ENCODE results near the gene PGAP6. TPM values are rescaled to one million over a fixed set of nuclear protein-coding genes. Genes with fewer than 3 reads are reported as not detected.
A peak's percentile ranks its signal among the peaks of the same experiment; 100 is the strongest.

The PGAP6 gene
- total and polyA plus RNA-seq, 2 of the 8 experiments (the other 6 are each of a cell fraction or from before 2014, with no cell fraction given) = 86.8 to 364 TPM

GRCh38 chr16:322476-323143 lies 59.2 kb downstream of the PGAP6 start:
- Histone ChIP-seq H3K4me1 (replicated peaks in 1 of 4; ENCODE audit: control insufficient read depth in 3 of 4, insufficient read depth in 4 of 4, low read length in 3 of 4) (peaks cover 0 to 21% (median 14%) of the 10 kb centered on the region in 4 experiments; a peak in 6 of 7 replicates), H3K36me3 (ENCODE audit: control insufficient read depth in 2 of 4, insufficient read depth in 4 of 4, low read length in 3 of 4) (no peaks in the 10 kb centered on the region; a peak in 1 of 8 replicates), H3K56ac (replicated peaks; ENCODE audit: insufficient read length, low read depth, low read length) (no peak overlapping the region), H3K4ac (replicated peaks; ENCODE audit: insufficient read length, low read depth, low read length) (no peak overlapping the region), H2AFZ (ENCODE audit: low read length) (no peak overlapping the region), H2BK5ac (ENCODE audit: low read depth, low read length) (no peak overlapping the region), H4K5ac (ENCODE audit: insufficient read length, low read depth, low read length) (no peak overlapping the region), H3K18ac (ENCODE audit: extremely low read depth, low read length) (no peak overlapping the region), H4K8ac (ENCODE audit: extremely low read depth, insufficient read depth, low read length) (peak overlapping the region; percentile 45; the same call in 1 of the 2 replicates), H4K20me1 (replicated peaks in 1 of 2; ENCODE audit: control insufficient read depth in 1 of 2, insufficient read depth in 2 of 2, low read length in 2 of 2) (peaks cover 34 to 56% of the 10 kb centered on the region in 2 experiments), H2AK5ac (ENCODE audit: low read depth, low read length) (no peak overlapping the region), H2BK120ac (replicated peaks; ENCODE audit: low read depth, low read length) (no peak overlapping the region), H3K27me3 (replicated peaks in 1 of 4; ENCODE audit: control insufficient read depth in 3 of 4, extremely low read depth in 1 of 4, insufficient read depth in 3 of 4, low read length in 3 of 4) (no peaks in the 10 kb centered on the region), H3K27ac (ENCODE audit: low read depth, low read length) (no peak overlapping the region), H3K4me2 (ENCODE audit: insufficient read depth in 1 of 2, low read depth in 2 of 2, low read length in 2 of 2) (no peak overlapping the region), H3K79me2 (ENCODE audit: control insufficient read depth in 1 of 2, insufficient read depth in 2 of 2, low read length in 2 of 2) (peaks cover 0 to 77% of the 10 kb centered on the region in 2 experiments; a peak in 3 of 4 replicates), H3K9ac (replicated peaks in 1 of 4; ENCODE audit: extremely low read depth in 1 of 4, low read depth in 3 of 4, low read length in 3 of 4) (no peak overlapping the region), H4K91ac (replicated peaks; ENCODE audit: insufficient read length, low read length) (no peak overlapping the region), H3K23ac (ENCODE audit: insufficient read length) (no peak overlapping the region), H3K23me2 (ENCODE audit: low read depth, low read length) (no peaks in the 10 kb centered on the region; the same call in 1 of the 2 replicates), H3K14ac (ENCODE audit: insufficient read length) (no peak overlapping the region), H3K79me1 (ENCODE audit: low read depth, low read length) (peaks cover 43% of the 10 kb centered on the region), H3K9me3 (ENCODE audit: insufficient read depth in 2 of 2, low read depth in 1 of 2, low read length in 1 of 2) (no peaks in the 10 kb centered on the region), H3K4me3 (ENCODE audit: extremely low read depth in 1 of 4, insufficient read depth in 2 of 4, low read depth in 3 of 4, low read length in 4 of 4) (no peak overlapping the region), H2BK12ac (ENCODE audit: low read depth, low read length) (no peak overlapping the region), H2BK15ac (ENCODE audit: low read length) (no peak overlapping the region), H2BK20ac (ENCODE audit: low read length) (no peak overlapping the region)
- no peak for DNase-seq (ENCODE audit: low read depth in 1 of 2, low spot score in 2 of 2)
- FAIRE-seq = no peak
- ChIA-PET CTCF (ENCODE audit: partially characterized antibody) (interaction anchor here (0.8 to 5.2 kb wide), 6 partner anchors 13 to 97 kb away, joined by 3 to 46 read pairs (median 4); no protein-coding TSS in a partner anchor), POLR2A (ENCODE audit: partially characterized antibody) (interaction anchor here (0.6 kb wide), 1 partner anchor 200 kb away, joined by 3 read pairs; no protein-coding TSS in a partner anchor)
- WGBS, 2 experiments (ENCODE audit: extremely low coverage in 1 of 2, insufficient coverage in 1 of 2, insufficient read length in 1 of 2, insufficient replicate concordance in 2 of 2, low coverage in 1 of 2, low lambda C conversion rate in 2 of 2, missing lambda C conversion rate in 1 of 2) = 92% methylated on average over 13 of the region's 13 CpGs; no CpG with 5 or more reads in 1 of the 2 experiments
- TF ChIP-seq SRF (IDR thresholded peaks at IDR 0.05; ENCODE audit: low read depth, low read length) (no peak), NANOG (IDR thresholded peaks at IDR 0.05; ENCODE audit: insufficient read depth, low read depth, low read length, poor library complexity, severe bottlenecking) (no peak), TAF7 (optimal IDR thresholded peaks at IDR 0.05; ENCODE audit: borderline replicate concordance, low read depth, low read length) (no peak), SIN3A (conservative IDR thresholded peaks at IDR 0.05 in 1 of 2, IDR thresholded peaks at IDR 0.05 in 1 of 2; ENCODE audit: low read depth in 1 of 2, low read length in 2 of 2) (no peak), FOSL1 (IDR thresholded peaks at IDR 0.05; ENCODE audit: insufficient read depth, low read depth, low read length) (no peak)
- TF ChIP-seq, protein P1, sequence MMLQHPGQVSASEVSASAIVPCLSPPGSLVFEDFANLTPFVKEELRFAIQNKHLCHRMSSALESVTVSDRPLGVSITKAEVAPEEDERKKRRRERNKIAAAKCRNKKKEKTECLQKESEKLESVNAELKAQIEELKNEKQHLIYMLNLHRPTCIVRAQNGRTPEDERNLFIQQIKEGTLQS (IDR thresholded peaks at IDR 0.05; ENCODE audit: insufficient read depth, low read depth, low read length) = no peak

Measured in H1 (cell line).